MCF 10A (cell line): ENCODE data around the gene ASB11. TPM values are rescaled to one million over a fixed set of nuclear protein-coding genes. Genes with fewer than 3 reads are reported as not detected.

Experiments
- BruUV-seq: library from RNA; stranded (reverse); fragments of 400-500 nt; replicated peaks from 2 replicates; lab custom pipeline; 2021; lab: Mats Ljungman, UMichigan
- CTCF ChIA-PET: fragments of 300-600 bp; sonication (Branson Sonifier 250); formaldehyde crosslinking; extraction: SDS; loops from one replicate; lab custom pipeline; 2021; ENCODE audit warnings: antibody characterized with exemption, inconsistent platforms; lab: Yijun Ruan, JAX
- POLR2A ChIA-PET: fragments of 300-600, 350-650 bp; sonication (Branson Sonifier 250); formaldehyde crosslinking; extraction: SDS; loops from one replicate; lab custom pipeline; 2020; ENCODE audit warnings: antibody characterized with exemption, inconsistent platforms; lab: Yijun Ruan, JAX
- DNase-seq: peaks from one replicate; pipeline ENCODE4 v3.0.0-alpha.2; 2018; ENCODE audit not compliant: unreplicated experiment
- H3K27ac Mint-ChIP-seq: one replicate; pipeline ENCODE4 v1.8.0; 2022; ENCODE audit warnings: mild to moderate bottlenecking, low read depth, mixed read lengths; ENCODE audit not compliant: unreplicated experiment
- H3K27me3 Mint-ChIP-seq: one replicate; pipeline ENCODE4 v1.8.0; 2022; ENCODE audit warnings: mixed read lengths; ENCODE audit not compliant: insufficient read depth, unreplicated experiment
- H3K36me3 Mint-ChIP-seq: one replicate; pipeline ENCODE4 v1.8.0; 2022; ENCODE audit warnings: mild to moderate bottlenecking, moderate library complexity, mixed read lengths; ENCODE audit not compliant: insufficient read depth, unreplicated experiment
- H3K4me1 Mint-ChIP-seq: one replicate; pipeline ENCODE4 v1.8.0; 2022; ENCODE audit warnings: mixed read lengths; ENCODE audit not compliant: insufficient read depth, unreplicated experiment
- H3K4me3 Mint-ChIP-seq: one replicate; pipeline ENCODE4 v1.8.0; 2022; ENCODE audit warnings: mild to moderate bottlenecking, moderate library complexity, mixed read lengths; ENCODE audit not compliant: unreplicated experiment
- H3K9me3 Mint-ChIP-seq: one replicate; pipeline ENCODE4 v1.8.0; 2022; ENCODE audit warnings: mixed read lengths; ENCODE audit not compliant: unreplicated experiment
- intact Hi-C: fragments of 100-400 bp; cut with micrococcal nuclease; formaldehyde crosslinking; loops from 2 replicates; pipeline ENCODE4 v1.14.1; 2022
- total RNA-seq: library from RNA; stranded (reverse); gene quantifications from 2 replicates; pipeline ENCODE4 v1.2.3, GENCODE V29; 2022
- TF ChIP-seq, protein P1 (sequence below): fragments of 200-600 bp; IDR thresholded peaks from one replicate; pipeline ENCODE4 v1.8.0; 2022; ENCODE audit warnings: antibody characterized with exemption, mild to moderate bottlenecking; ENCODE audit not compliant: unreplicated experiment

The ASB11 gene
- total RNA-seq, 1 experiment from 2014 or later: not detected

DNA sequence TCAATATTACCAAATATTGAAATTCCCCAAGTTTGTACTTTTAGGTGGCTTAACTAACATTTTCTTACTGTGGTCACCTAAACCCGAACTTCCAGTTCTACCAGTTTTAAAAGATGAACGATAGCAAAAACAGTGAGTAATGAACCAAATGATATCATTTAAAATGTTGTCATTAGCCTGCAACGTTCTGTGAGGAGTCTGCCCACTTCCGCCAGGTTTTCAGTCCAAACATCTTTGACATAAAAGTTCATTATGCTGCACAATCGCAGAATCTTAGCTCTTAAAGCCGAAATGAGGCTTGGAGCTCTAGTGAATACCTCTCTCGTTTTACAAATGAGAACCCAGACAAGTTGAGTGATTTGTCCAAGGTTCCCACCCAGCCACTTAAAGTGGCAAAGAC lies 19.1 kb upstream of the ASB11 start:
- intact Hi-C loops: loop anchor here (10.0 kb wide), 1 partner anchor 340 kb away; no protein-coding TSS in a partner anchor
- H3K4me1 Mint-ChIP-seq: peaks cover 5% of the 10 kb centered on the region
- no TSS peak for BruUV-seq
- CTCF ChIA-PET: interaction anchor here (0.8 to 2.2 kb wide), 4 partner anchors 14 to 137 kb away, joined by 3 to 13 read pairs (median 3); no protein-coding TSS in a partner anchor
- peak overlapping the region; percentile 80 for H3K4me3 Mint-ChIP-seq
- DNase-seq: no peak
- no peaks in the 10 kb centered on the region for H3K36me3 Mint-ChIP-seq
- TF ChIP-seq, protein P1, sequence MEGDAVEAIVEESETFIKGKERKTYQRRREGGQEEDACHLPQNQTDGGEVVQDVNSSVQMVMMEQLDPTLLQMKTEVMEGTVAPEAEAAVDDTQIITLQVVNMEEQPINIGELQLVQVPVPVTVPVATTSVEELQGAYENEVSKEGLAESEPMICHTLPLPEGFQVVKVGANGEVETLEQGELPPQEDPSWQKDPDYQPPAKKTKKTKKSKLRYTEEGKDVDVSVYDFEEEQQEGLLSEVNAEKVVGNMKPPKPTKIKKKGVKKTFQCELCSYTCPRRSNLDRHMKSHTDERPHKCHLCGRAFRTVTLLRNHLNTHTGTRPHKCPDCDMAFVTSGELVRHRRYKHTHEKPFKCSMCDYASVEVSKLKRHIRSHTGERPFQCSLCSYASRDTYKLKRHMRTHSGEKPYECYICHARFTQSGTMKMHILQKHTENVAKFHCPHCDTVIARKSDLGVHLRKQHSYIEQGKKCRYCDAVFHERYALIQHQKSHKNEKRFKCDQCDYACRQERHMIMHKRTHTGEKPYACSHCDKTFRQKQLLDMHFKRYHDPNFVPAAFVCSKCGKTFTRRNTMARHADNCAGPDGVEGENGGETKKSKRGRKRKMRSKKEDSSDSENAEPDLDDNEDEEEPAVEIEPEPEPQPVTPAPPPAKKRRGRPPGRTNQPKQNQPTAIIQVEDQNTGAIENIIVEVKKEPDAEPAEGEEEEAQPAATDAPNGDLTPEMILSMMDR: no peak
- peak overlapping the region; percentile 88 for H3K27ac Mint-ChIP-seq
- no peaks in the 10 kb centered on the region for H3K9me3 Mint-ChIP-seq
- POLR2A ChIA-PET: interaction anchor here (0.6 to 1.0 kb wide), 4 partner anchors 9 to 290 kb away, joined by 3 read pairs; no protein-coding TSS in a partner anchor
- H3K27me3 Mint-ChIP-seq: peaks cover 37% of the 10 kb centered on the region

DNA sequence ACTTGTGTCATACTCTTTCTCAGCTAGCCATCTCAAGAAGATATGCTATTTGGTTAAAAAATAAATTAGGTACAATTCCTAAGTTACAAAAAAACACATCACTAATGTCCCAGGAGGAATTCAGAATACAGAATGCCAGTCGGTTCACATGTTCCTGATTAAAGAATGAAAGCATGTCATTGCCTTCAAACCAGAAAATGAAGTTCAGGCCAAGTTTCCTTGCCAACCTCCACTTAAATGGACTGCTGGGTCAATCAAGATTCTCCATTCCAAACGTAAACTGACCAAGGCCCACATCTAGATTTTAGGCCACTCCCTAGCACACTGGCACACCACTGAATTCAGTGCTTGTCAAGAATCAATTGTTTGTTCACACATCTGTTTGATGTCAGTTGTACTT lies 13.4 kb upstream of the ASB11 start:
- ChIA-PET POLR2A (interaction anchor here (1.2 to 1.4 kb wide), 2 partner anchors 26 to 1593 kb away, joined by 3 read pairs; no protein-coding TSS in a partner anchor), CTCF (interaction anchor here (1.3 to 2.5 kb wide), 2 partner anchors 17 to 29 kb away, joined by 3 to 8 read pairs; no protein-coding TSS in a partner anchor)
- peaks cover 25% of the 10 kb centered on the region for H3K27me3 Mint-ChIP-seq
- H3K4me3 Mint-ChIP-seq: no peak overlapping the region
- peaks cover 5% of the 10 kb centered on the region for H3K4me1 Mint-ChIP-seq
- TF ChIP-seq, protein P1: no peak
- no peak for DNase-seq
- H3K27ac Mint-ChIP-seq: no peak overlapping the region
- BruUV-seq: no TSS peak
- intact Hi-C loops: no loop called here
- no peaks in the 10 kb centered on the region for H3K9me3 Mint-ChIP-seq
- peaks cover 24% of the 10 kb centered on the region for H3K36me3 Mint-ChIP-seq

DNA sequence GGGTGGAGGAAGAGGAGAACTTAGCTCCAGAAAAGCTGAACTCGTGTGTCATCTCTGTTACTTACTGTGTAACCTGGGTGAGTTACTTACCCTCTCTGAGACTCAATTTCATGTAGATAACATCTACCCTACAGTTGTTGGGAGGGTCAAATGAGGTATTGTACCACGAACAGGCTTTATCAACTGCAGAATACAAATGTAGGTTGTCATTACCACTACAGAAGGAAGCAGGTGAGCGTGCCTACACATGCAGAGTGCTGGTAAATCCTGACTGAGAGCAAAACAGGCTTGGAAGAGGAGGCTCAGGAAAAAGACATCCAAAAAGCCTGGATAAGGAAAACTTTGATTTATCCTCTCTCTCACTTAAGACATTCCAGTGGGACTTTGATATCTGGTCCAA lies 12.7 kb upstream of the ASB11 start:
- POLR2A ChIA-PET: interaction anchor here (1.2 to 1.4 kb wide), 2 partner anchors 25 to 1592 kb away, joined by 3 read pairs; no protein-coding TSS in a partner anchor
- TF ChIP-seq, protein P1: no peak
- DNase-seq: no peak
- no peak overlapping the region for H3K4me3 Mint-ChIP-seq
- intact Hi-C loops: no loop called here
- peaks cover 24% of the 10 kb centered on the region for H3K36me3 Mint-ChIP-seq
- CTCF ChIA-PET: interaction anchor here (0.5 to 2.4 kb wide), 3 partner anchors 29 to 1296 kb away, joined by 3 to 15 read pairs (median 3); no protein-coding TSS in a partner anchor
- H3K4me1 Mint-ChIP-seq: peaks cover 5% of the 10 kb centered on the region
- no peak overlapping the region for H3K27ac Mint-ChIP-seq
- H3K27me3 Mint-ChIP-seq: peaks cover 32% of the 10 kb centered on the region
- BruUV-seq: no TSS peak
- H3K9me3 Mint-ChIP-seq: no peaks in the 10 kb centered on the region

- peaks cover 13% of the 10 kb centered on the region for H3K36me3 Mint-ChIP-seq
- BruUV-seq: no TSS peak
- TF ChIP-seq, protein P1: no peak
- POLR2A ChIA-PET: interaction anchor here (1.8 kb wide), 1 partner anchor 11 kb away, joined by 4 read pairs; no protein-coding TSS in a partner anchor
- peaks cover 32% of the 10 kb centered on the region for H3K27me3 Mint-ChIP-seq
- intact Hi-C loops: no loop called here
- H3K4me1 Mint-ChIP-seq: no peaks in the 10 kb centered on the region
- CTCF ChIA-PET: interaction anchor here (1.2 kb wide), 1 partner anchor 22 kb away, joined by 8 read pairs; no protein-coding TSS in a partner anchor
- H3K9me3 Mint-ChIP-seq: no peaks in the 10 kb centered on the region
- no peak overlapping the region for H3K27ac Mint-ChIP-seq
- DNase-seq: no peak
- H3K4me3 Mint-ChIP-seq: no peak overlapping the region
These were observed 7.0 kb upstream of the ASB11 start for GRCh38 chrX:15322472-15322871.
